NCI-H1092 treated with DMSO at 0.1 percent for 48 hours (cell line): ENCODE data around the gene SUCO.

Experiments
- DNase-seq: peaks from one replicate; lab custom pipeline; 2025; lab: John Stamatoyannopoulos, UW

SUCO gene

DNA sequence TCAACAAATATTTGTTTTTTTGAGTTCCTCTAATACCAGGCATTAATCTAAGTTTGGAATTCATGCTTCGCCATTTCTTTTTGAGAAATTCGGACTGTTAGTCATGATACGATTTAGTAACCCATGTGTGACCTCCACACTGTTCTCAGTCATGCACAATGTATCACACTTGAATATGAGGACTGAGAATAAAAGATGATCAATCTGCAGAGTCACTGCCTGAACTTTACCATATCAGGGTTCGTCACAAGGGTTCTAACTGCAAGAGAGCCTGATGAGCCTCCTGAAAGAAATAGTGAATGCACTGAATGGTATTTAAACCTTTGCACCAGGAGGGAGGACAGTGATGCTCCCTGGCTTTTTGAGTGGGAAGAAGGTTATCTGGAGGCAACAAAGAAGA, 115.0 kb downstream of the SUCO start:
- no peak for DNase-seq

DNA sequence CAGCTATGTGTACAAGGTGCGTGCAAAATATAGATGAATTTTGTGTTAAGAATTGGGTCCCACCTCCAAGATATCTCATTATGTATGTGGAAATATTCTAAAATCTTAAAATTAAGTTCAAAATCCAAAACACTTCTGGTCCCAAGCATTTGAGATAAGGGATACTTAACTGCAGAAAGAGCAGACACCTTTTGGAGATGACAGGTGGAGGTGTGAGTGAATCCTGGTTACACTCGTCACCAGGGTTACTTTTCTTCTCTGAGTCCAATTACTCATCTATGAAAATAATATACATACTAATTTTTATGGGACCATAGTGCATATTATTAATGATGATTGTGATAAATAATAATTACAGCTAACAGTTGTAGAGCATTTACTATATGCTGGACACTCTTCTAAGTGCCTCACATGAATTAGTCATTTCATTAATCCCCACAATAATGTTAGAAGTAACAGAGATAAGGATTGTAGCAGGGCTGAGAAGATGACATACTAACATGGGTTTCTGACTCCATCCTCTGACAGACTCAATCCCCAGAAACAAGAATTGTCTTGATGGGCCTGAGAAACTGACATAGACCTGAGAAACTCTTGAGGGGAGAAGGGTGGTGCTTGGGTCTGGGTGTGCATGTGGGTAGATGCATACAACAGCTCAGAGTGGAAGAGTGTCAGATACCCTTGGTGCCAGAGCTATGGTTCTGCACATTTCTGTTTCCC, 117.7 kb downstream of the SUCO start:
- no peak for DNase-seq

DNA sequence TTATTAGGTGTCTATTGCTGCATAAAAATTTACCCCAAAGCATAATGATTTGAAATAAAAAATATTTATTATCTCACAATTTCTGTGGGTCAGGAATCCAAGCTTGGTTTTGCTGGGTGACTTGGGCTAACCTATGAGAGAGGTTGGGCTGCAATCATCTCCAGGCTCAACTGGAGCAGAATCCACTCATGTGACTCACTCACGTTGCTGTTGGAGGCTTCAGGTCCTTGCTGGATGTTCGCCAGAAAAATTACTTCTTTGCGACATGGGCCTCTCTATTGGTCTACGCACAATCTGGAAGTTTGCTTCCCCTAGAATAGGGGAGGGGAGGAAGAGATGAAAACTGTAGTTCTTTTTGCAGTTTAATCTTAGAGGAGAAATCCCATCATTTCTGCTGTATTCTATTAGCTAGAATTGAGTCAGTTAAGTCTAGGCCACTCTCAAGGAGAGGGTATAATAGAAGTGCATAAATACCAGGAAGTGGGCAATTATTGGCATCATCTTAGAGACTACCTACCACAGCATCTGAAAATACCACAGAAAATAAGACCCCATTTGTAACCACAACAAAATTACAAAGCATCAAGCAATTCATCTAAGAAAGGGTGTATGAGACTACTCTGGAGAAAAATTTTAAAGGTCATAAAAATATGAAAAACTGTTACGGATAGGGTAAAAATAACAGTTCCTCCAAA, 120.2 kb downstream of the SUCO start:
- DNase-seq, result no peak

DNA sequence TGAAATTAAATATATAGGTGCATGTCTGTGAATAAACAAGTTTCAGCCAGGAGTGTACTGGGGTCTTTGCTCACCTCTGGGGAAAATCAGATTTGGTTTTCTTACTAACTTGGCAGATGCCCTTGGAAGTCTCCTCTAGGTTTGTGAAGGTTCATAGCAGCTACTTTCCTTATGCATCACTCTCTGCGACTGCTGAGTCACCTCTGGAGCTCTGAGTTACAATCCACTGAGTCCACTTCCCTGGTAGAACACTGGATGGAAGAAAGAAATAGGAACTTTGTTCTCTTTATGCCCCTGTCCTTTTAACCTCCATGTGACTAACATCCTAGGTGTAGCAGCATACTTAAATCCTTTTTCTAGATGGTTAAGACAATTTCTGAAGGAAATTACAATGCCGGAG, 121.6 kb downstream of the SUCO start:
- no peak for DNase-seq

DNA sequence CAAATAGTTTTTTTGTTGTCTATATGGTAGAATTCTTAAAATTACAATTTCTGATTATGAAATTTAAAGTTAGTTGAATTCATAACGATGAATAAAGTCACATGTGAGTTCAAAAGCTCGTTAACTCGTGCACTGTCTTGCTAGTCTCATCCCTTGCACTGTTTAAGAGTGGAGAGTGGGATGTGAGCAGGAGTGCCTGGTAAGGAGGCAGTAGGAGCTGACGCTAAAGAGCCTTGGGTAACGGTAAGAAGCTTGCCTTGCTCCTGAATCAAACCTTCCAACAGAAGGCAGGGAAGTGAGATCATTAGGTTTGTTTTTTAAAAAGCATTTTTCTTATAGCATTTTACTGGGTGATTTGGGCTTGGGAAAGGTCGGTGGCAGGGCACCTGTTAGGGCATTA, 123.6 kb downstream of the SUCO start:
- no peak for DNase-seq

DNA sequence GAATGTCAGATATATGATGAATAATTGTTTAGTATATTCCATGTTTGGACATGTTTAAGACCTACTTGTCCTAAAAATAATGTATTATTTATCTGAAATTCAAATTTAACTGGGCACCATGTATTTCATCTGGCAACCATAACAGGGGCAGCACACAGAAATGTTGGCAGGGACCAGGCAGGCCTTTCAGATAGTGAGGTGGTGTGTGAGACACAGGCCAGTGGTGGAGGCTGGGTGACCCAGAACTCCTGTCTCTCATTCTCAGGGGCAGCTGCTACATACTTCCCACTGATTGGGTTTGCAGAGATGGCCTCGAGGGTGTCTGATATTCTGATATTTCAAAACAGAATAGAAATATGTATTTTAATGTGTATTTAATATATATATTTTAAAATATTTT, 124.6 kb downstream of the SUCO start:
- DNase-seq, result no peak

DNA sequence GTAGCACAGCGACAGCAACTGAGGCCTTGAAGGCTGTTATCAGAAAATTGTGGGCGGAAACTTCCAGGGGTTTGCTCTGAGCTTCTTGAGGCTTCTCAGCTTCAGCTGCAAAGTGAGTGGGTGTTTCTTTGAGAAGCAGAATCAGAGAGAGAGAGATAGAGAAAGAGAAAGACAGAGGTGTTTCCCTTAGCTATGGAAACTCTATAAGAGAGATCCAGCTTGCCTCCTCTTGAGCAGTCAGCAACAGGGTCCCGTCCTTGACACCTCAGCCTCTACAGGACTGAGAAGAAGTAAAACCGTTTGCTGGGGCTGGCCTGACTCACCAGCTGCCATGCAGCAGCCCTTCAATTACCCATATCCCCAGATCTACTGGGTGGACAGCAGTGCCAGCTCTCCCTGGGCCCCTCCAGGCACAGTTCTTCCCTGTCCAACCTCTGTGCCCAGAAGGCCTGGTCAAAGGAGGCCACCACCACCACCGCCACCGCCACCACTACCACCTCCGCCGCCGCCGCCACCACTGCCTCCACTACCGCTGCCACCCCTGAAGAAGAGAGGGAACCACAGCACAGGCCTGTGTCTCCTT, 126.0 kb downstream of the SUCO start, which contains the start of gene FASLG:
FASLG (plus strand) TSS at position 233 of the 583 bp plus-strand sequence; CDS start at position 332, 99 bp downstream.
- no peak for DNase-seq

DNA sequence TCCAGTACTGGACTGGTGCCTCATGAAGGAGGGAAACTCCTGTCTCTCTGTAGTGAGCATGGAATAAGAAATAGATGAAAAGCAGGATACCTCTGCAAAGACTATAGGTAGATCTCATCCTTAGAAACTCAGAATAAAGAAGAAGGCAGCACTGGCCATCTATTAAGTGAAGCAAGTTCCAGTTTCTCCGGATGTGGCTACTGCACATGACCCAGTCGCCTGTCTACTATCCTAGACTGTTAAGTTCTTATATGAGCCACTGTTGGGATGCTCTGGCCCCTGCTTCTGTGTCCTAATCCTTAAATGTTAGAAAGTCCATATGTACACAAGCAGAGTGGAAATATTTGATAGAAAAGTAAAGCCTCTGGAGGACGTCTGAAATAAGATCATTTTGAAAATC, 128.2 kb downstream of the SUCO start:
- DNase-seq, result no peak
